GM18873 (cell line): ENCODE data around the gene PCBD1.
"Not testable (repeated sequence)": the region's sequence is repeated elsewhere in the genome, so short reads cannot be mapped to it uniquely, and the experiment has no call there.

ENCODE experiments used
- ATAC-seq: cut with Tn5 transposase; IDR thresholded peaks from one replicate; pipeline ENCODE4 v1.9.1; 2021; ENCODE audit warnings: mild to moderate bottlenecking, moderate library complexity, moderate number of reproducible peaks; ENCODE audit not compliant: unreplicated experiment, low FRiP score

The PCBD1 gene

DNA sequence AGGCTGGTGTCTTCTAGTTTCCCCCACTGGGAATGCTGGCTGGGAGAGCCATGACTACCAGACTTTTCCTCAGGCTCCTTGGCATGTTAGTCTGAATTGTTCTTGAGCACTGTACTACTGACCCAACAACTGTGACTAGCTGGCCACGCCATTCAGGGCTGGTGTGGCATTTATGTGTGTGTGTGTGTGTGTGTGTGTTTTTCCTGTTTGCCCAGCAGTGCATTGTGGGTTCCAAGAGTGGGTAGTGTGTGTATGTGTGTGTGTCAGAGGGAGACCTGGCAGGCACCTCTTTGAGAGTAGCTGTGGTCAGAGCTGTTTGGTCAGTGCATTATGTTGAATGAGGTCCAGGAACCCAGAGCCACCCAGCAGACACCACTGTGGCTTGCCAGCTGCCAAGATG lies 9.2 kb downstream of the PCBD1 start:
- ATAC-seq, result no peak

DNA sequence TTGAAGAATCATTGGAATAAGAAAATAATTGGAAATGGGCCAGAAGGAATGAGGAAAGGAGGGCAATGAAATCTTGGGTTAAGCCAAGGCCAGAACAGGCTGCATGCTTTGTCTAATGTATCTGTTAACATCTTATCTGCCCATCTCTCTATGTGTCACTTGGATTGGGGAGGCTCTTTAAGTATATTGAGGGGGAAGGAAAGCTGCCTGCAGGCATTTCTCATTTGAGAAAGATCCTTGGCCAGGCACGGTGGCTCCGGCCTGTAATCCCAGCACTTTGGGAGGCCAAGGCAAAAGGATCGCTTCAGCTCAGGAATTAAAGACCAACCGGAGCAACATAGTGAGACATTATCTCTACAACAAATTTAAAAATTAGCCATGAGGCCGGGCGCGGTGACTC lies 14.3 kb downstream of the PCBD1 start:
- ATAC-seq, result no peak

DNA sequence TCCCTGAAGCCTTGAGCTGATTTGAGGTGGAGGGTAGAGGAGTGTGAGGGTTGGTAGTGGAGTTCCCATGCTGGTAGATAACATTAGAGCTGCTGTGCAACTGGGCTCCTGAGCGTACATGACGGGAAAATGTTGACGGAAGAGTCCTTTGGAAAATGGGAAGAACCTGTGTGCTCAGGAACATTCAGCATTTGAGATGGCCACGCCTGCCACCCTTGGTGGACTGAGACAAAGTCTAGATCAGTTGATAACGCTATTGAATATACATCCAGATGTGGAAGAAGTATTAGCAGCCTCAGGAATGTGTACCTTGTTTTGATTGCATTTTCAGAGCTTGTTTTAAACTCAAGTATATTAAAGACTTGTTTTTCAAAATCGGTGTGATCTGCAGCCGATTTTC lies 16.1 kb downstream of the PCBD1 start:
- ATAC-seq, result no peak

DNA sequence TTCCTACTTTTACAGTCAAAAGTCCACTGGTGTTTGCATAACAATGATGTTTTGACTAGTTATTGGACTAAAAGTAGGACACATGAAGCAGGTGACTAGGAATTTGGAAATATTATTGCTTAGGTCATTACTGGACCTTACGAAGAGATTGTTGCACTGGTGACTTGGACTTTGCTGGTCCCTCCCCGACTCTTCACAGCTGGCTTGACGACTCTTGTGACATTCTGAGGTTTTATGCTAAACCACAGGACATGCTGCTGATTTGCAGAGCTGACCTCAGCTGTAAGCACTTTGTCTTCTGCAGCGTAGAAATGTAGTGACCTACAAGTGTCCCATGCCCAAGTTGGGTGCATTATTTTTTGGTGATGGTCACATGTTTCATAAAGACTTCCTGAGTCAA lies 21.9 kb downstream of the PCBD1 start:
- no peak for ATAC-seq

DNA sequence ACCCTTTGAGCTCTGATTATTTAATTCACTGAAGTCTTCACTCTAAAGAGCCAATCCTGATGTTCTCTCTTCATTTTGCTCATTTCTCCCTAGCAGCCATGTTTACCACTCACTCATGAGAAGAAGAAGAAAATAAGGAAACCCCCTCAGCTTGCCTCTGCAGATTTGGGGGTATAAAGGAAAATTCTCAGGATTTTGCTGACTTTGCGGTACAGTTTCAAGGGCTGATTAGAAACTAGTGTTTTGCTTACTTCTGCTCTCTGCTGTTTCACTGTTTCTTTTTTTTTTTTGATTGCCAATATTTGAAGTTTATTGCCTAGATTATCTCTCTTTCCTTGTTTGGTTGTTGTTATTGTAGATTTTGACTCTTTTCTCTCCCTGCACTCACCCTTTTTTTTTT lies 23.4 kb downstream of the PCBD1 start:
- no peak for ATAC-seq

DNA sequence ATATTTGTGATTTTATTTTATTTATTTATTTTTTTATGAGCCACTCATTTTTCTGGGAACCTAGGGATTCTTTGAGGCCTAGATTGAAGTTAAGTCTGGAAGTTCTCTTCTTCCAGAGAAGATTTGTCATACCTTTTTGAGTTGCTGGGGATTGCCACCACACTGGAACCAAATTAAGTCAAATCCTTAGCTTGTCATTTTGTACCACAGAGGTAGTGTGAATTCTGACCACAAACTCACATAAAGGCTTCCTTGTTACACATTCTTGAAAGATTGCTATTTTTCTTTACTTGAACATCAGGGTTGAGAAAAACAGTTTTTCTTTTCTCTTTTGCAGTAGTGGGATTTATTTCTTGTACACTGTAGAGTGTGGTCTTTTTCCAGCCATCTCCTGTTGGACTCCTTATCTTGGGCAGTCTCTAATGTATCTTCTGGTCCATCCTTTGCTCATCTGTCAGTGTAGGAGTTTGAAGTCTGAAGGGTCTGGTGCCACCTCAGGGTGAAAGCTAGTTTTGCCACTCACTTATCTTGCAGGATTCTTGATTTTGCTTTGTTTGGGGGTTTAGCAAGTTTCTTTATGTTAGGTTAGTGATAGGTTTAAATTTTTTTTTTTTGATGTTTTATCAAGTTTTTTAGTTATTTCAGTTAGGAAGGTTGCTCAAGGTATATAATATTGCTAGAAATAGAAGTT lies 24.8 kb downstream of the PCBD1 start:
- ATAC-seq, result no peak

DNA sequence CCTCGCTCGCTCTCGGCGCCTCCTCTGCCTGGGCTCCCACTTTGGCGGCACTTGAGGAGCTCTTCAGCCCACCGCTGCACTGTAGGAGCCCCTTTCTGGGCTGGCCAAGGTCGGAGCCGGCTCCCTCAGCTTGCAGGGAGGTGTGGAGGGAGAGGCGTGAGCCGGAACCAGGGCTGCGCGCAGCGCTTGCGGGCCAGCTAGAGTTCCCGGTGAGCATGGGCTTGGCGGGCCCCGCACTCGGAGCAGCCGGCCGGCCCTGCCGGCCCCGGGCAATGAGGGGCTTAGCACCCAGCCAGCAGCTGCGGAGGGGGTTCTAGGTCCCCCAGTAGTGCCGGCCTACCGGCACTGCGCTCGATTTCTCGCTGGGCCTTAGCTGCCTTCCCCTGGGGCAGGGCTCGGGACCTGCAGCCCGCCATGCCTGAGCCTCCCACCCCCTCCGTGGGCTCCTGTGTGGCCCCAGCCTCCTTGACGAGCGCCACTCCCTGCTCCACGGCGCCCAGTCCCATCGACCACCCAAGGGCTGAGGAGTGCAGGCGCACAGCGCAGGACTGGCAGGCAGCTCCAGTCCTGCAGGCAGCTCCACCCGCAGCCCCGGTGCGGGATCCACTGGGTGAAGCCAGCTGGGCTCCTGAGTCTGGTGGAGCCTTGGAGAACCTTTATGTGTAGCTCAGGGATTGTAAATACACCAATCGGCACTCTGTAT lies 26.7 kb downstream of the PCBD1 start:
- not testable (repeated sequence) for ATAC-seq

DNA sequence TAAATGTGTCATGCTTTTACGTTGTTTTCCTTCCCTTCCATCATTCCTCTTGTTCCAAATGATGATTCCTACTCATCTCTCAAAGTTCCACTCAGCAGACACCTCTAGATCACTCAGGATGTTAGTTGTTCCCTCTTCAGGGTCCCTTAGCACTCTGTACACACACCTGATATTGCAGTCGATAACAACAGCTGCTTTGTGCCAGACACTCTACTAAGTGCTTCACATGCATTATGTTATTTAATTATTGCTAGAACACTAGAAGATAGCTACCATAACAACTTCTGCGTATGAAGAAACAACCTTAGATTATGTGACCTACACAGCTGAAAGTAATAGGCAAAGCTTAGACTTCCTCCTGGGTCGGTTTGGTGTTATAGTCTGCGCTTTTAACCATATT lies 29.6 kb downstream of the PCBD1 start:
- ATAC-seq, result no peak

DNA sequence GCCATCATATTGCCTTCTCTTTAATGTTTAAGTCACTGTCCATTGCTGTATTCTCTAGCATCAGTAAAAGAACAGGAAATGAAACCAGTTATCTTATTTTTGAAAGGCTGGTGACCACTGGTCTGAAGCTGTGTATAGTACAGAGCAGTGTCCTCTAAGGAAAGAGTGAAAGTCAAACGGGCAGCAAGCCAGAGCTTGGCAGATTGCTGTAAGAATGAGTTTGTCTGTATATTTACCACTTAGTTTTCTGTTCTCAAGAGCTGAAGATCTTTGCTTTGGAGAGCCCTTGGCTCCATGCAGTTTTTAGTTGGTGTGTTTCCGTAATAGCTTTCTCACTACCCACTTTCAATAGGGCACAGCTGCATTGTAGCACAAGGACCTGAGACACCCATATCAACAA lies 31.9 kb downstream of the PCBD1 start:
- ATAC-seq, result no peak

DNA sequence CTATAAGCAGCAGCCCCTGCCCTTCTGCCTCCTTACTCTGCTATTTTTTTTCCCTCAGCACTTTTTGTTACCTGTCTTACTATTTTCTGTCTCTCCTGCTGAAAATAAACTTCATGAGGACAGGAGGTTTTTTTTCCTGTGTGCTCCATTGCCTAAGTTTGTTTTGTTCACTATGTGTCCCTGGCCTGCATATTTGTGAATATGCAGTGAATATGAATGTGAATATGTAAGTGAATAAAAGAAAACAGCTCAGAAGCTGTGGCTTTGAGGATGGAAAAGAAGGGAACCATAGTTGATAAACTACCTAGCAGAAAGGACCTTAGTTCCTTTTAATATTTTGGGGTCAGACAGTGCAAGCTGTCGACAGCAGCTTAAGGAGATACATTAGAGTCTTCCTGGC lies 34.9 kb downstream of the PCBD1 start:
- no peak for ATAC-seq

DNA sequence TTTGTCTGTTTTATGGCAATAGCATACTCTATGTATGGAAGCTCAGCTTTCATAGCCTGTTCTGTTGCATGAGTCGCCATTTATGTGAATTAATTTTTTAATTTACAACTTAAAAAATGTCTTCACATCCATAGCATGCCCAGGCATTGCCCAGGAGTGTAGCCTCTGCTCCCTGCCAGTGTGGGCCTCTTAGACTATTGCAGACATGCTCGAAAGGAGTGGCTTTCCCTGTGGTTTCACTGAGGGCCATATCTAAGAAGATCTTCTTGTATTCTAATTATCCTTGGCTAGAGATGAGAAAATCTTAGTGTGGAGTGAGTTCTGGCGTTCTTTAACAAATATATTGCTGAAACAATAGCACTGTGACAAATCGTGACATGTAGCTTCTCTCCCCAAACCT lies 35.3 kb downstream of the PCBD1 start:
- ATAC-seq, result no peak

DNA sequence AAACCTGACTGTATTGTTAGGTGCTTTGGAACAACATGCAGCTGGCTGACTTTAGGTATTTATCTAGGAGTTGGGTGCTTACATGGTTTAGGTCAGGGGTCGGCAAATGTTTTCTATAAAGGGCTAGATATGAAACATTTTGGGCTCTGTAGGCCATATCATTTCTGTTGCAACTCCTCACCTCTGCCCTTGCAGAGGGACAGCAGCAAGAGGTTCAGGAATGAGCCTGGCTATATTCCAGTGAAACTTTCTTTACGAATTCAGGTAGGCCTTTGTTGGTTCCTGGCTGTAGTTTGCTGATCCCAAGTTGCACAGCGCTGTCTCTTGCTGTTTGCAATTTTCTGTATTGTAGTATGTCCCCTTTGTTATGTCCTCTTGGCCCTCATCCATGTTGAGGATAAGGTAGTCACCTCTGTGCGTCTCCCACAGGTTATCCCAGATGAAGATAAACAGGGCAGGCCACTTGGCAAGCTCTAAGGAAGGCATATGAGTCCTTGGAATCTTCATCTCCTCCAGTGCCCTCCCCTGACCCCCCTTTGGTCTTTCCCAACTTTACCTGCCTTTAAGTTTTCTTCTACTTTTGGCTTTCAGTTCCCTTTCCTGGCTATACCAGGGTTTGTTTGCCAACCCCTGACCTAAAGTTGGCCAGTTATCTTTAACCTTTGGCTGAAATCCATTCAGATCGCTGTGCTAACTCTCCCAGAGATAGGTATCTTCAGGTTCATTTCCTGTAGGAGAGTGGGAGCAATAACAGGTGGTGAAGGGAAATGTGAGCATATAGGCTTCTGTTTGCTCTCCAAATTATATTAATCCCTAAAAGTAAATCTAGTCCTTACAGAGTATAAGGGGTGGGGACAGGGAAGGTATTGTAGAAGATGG lies 36.5 kb downstream of the PCBD1 start:
- ATAC-seq, result no peak

DNA sequence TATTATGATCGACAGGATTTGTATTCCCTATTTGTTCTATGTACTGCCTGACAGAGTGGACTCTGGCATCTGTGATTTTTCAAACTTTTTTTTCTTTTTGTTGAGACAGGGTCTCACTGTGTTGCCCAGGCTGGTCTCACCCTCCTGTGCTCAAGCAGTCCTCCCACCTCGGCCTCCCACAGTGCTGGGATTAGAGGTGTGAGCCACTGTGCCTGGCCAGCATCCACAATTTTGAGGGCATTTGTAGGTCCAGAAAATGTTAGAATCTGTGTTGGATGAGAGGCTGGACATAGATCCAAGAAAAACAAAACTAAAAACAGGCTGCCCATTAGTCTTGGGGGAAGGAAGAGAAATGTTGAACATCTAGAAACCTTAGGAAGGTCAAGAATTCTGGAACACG lies 38.3 kb downstream of the PCBD1 start:
- no peak for ATAC-seq

DNA sequence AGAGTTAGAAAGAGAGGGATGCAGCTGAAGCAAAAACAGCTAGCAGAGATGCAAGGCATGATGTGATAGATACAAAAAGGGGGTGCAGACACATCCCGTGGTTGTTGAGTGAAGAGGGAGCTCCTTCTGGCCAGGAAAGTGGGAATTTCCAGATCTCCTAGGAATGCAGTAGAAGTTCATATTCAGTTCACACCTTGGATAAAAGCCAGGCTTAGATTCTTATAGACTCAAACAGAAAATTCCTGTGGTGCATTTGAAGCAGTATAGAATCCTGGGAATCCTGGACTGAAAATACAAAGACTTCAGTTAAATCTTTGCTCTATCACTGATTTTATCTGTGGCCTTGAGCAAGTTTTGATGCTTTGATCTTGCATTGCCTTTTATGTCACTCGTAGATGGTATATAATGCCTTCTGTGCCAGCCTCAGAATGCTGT lies 38.8 kb downstream of the PCBD1 start:
- ATAC-seq, result no peak

DNA sequence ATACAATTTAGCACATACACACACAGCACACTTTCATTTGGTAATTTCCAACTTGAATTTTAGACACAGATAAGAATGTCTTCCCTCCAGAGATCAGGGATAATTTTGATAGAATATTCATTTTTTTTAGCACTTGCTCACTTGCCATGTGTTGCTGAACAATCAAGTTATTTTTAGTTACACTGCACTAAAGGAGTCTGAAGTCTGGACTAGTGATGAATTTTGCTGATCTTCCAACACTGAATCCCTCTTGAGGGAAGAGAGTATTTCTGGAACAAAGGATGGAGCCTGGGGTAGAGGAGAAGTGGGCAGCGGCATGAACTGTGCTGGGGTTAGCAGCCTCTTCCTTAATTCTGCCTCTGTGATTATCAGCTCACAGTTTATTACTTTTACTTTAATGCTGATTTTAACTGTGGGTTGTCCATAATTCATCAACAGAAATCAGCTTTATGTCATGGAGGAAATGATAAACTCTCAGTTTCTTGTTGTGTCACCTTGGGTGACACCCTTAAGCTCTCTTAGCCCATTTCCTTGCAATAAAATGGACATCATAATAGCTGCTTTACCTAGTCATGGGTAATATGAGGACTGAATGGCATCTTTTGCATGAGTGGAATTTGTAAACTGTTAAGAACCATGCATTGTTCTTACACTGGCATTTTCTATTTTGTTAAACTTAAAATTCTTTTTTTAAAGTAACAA lies 40.6 kb downstream of the PCBD1 start:
- ATAC-seq, result no peak

DNA sequence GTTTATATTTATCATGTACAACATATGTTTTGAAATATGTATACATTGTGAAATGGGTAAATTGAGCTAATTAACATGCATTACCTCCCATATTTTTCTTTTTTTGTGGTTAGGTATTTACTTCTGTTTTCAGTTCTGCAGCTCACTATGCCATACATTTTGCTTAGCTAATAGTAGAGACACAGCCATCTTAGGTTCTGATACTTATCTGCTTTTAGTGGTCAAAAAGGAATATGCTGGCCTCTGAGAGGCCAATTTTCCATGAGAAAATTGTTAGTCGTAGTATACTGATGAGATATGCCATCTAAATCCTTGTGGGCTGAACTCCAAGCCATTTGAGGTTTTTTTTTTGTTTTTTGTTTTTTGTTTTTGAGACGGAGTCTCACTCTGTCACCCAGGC lies 41.6 kb downstream of the PCBD1 start:
- ATAC-seq, result no peak

DNA sequence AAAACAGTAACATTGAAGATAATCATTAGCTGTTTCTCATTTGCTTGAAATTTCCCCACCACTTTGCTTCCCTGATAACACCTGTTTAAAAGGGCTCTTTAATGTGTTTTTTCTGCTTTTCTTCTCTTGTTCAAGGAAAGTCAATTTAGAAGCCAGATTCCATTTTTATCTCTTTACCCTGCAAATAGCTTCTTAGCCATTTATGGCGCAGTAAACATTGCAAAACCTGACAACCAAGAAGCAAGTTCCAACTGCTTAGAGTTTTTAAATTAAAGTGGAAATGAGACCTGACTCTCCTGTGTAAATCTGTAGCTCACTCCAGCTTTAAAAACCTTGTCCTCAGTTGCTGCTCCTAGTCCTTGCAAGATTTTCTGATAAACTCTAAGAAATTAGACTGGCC lies 42.5 kb downstream of the PCBD1 start:
- no peak for ATAC-seq

DNA sequence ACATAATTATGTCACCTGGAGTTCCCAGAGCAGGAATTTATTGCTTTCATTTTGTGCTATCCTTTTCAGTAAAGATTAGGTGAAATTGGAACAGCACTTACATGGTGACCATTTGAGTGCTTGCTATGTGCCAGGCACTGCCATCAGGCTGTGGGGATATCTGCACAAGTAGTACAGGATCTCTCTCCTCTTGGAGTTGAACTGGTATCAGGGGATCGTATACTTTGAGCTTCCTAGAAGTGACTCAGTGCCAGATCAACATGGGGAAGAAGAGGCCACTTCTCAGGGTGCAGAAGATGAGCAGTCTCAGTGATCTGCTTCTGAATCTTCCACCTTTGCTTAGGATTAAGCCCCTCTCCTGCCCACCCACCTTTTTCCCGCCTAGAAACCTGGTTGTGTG lies 43.1 kb downstream of the PCBD1 start:
- ATAC-seq, result no peak

DNA sequence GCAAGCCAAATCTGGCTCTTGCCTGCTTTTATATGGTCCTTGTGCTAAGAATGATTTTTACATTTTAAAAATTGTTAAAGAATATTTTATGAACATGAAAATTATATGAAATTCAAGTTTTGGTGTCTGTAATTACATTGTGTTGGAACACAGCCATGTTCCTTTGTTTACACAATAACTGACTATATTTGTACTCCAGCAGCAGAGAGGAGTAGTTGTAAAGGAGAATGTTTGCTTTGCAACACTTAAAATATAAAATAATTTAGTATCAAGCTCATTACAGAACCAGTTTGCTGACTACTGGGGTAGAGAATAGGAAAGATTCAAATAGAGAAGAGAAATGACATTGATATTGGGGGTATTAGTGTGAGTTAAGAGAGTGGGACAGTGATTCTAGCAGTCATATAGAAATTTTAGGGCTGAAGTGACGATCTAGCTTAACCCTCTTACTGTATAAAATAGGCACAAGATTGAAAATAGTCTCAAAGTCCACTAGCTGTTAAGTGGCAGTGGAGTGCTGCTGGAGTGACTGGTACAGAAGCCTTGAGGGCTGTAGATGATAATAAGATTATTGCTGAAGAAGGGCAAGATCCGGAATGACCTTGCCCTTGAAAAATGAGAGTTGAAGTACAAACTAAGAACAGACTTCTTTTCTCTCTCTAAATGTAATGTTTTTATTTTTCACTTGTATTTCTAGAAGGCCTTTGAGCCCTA lies 44.4 kb downstream of the PCBD1 start:
- ATAC-seq, result no peak

DNA sequence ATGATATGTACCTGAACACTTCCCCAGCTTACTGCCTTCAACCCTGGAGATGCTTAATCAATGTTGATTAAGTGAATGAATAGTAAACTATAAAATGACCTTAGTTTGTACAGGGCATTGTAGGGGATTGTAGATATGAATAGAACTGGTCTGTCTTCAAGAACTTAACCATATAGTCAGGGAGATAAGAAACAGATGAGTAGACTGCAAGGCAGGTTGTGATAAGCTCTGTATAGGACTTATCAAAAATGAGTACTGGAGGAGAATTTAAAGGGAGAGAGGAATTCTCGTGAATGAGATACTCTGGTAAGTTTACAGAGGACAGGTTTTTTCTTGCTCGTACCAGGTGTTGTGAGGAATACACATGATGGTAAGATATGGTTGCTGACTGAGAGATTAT lies 45.0 kb downstream of the PCBD1 start:
- ATAC-seq, result no peak
